Measurements from ENCODE around the gene CWF19L1. TPM values are rescaled to one million over a fixed set of nuclear protein-coding genes. Genes with fewer than 3 reads are reported as not detected.

CWF19L1 gene
- total RNA-seq, 1 donor from 2014 or later: 23.3 TPM

- peaks cover 11% of the 10 kb centered on the region for H3K36me3 Mint-ChIP-seq (ENCODE audit: insufficient read depth)
- H3K27me3 Mint-ChIP-seq: no peaks in the 10 kb centered on the region
- peak within 1 kb of the TSS; percentile 90 for H3K4me3 Mint-ChIP-seq (ENCODE audit: low read depth)
- H3K27ac Mint-ChIP-seq: peak within 1 kb of the TSS; percentile 97
- H3K9me3 Mint-ChIP-seq (ENCODE audit: low read depth): no peaks in the 10 kb centered on the region
- no peak for TF ChIP-seq CTCF (IDR thresholded peaks at IDR 0.05; ENCODE audit: unreplicated experiment)
- peaks cover 46% of the 10 kb centered on the region for H3K4me1 Mint-ChIP-seq (ENCODE audit: low read depth)
- DNase-seq (ENCODE audit: low spot score, unreplicated experiment): peak; percentile 92
These were observed 81.8 kb downstream of the CWF19L1 start, which contains the start of gene ERLIN1 for GRCh38 chr10:100185364-100186252. ERLIN1 (minus strand) TSS chr10:100186029; CDS start chr10:100185626, 403 bp downstream.

- Mint-ChIP-seq H3K4me1 (ENCODE audit: low read depth) (peaks cover 54% of the 10 kb centered on the region), H3K9me3 (ENCODE audit: low read depth) (no peaks in the 10 kb centered on the region), H3K4me3 (ENCODE audit: low read depth) (peak overlapping the region; percentile 90), H3K27ac (peak overlapping the region; percentile 87), H3K27me3 (no peaks in the 10 kb centered on the region), H3K36me3 (ENCODE audit: insufficient read depth) (peaks cover 11% of the 10 kb centered on the region)
- no peak for TF ChIP-seq CTCF (IDR thresholded peaks at IDR 0.05; ENCODE audit: unreplicated experiment)
- DNase-seq (ENCODE audit: low spot score, unreplicated experiment): no peak
These were observed 82.6 kb downstream of the CWF19L1 start for GRCh38 chr10:100184840-100185239.

GRCh38 chr10:100184426-100184825 lies 83.0 kb downstream of the CWF19L1 start:
- H3K27me3 Mint-ChIP-seq: no peaks in the 10 kb centered on the region
- no peak for DNase-seq (ENCODE audit: low spot score, unreplicated experiment)
- H3K4me3 Mint-ChIP-seq (ENCODE audit: low read depth): peak overlapping the region; percentile 90
- peaks cover 58% of the 10 kb centered on the region for H3K4me1 Mint-ChIP-seq (ENCODE audit: low read depth)
- no peaks in the 10 kb centered on the region for H3K9me3 Mint-ChIP-seq (ENCODE audit: low read depth)
- H3K27ac Mint-ChIP-seq: no peak overlapping the region
- TF ChIP-seq CTCF (IDR thresholded peaks at IDR 0.05; ENCODE audit: unreplicated experiment): no peak
- peaks cover 10% of the 10 kb centered on the region for H3K36me3 Mint-ChIP-seq (ENCODE audit: insufficient read depth)

GRCh38 chr10:100183481-100183880 lies 84.0 kb downstream of the CWF19L1 start:
- peak overlapping the region; percentile 90 for H3K4me3 Mint-ChIP-seq (ENCODE audit: low read depth)
- no peak overlapping the region for H3K27ac Mint-ChIP-seq
- peaks cover 10% of the 10 kb centered on the region for H3K36me3 Mint-ChIP-seq (ENCODE audit: insufficient read depth)
- H3K4me1 Mint-ChIP-seq (ENCODE audit: low read depth): peaks cover 64% of the 10 kb centered on the region
- no peak for TF ChIP-seq CTCF (IDR thresholded peaks at IDR 0.05; ENCODE audit: unreplicated experiment)
- DNase-seq (ENCODE audit: low spot score, unreplicated experiment): no peak
- H3K9me3 Mint-ChIP-seq (ENCODE audit: low read depth): no peaks in the 10 kb centered on the region
- no peaks in the 10 kb centered on the region for H3K27me3 Mint-ChIP-seq

GRCh38 chr10:100182908-100183307 lies 84.5 kb downstream of the CWF19L1 start:
- no peak for TF ChIP-seq CTCF (IDR thresholded peaks at IDR 0.05; ENCODE audit: unreplicated experiment)
- H3K4me3 Mint-ChIP-seq (ENCODE audit: low read depth): no peak overlapping the region

More at GRCh38 chr10:100182908-100183307, 84.5 kb downstream of the CWF19L1 start:
- no peak for DNase-seq (ENCODE audit: low spot score, unreplicated experiment)
- no peaks in the 10 kb centered on the region for H3K27me3 Mint-ChIP-seq
- H3K27ac Mint-ChIP-seq: no peak overlapping the region
- H3K9me3 Mint-ChIP-seq (ENCODE audit: low read depth): no peaks in the 10 kb centered on the region
- peaks cover 16% of the 10 kb centered on the region for H3K36me3 Mint-ChIP-seq (ENCODE audit: insufficient read depth)
- H3K4me1 Mint-ChIP-seq (ENCODE audit: low read depth): peaks cover 68% of the 10 kb centered on the region

Other genes starting within 250 kb of the CWF19L1 start
- 4.1 and 4.5 TPM in 2 replicates for gene CPN1, start 185.8 kb downstream of the CWF19L1 start, total RNA-seq
- 43.7 and 49.5 TPM in 2 replicates for gene ERLIN1, start 81.6 kb downstream of the CWF19L1 start, total RNA-seq
- gene CHUK, start 38.0 kb downstream of the CWF19L1 start, total RNA-seq: 21.7 and 22.6 TPM in 2 replicates
- 28.7 and 31.6 TPM in 2 replicates for gene BLOC1S2, start 19.0 kb upstream of the CWF19L1 start, total RNA-seq
- gene PKD2L1, start 62.6 kb upstream of the CWF19L1 start, total RNA-seq: 0.38 TPM in 1 of 2 replicates, not detected in the other
- 281 and 309 TPM in 2 replicates for gene SCD, start 79.6 kb upstream of the CWF19L1 start, total RNA-seq
- 2.8 and 3.1 TPM in 2 replicates for gene WNT8B, start 195.4 kb upstream of the CWF19L1 start, total RNA-seq